Measurements from ENCODE around the gene RELN. TPM values are rescaled to one million over a fixed set of nuclear protein-coding genes. Genes with fewer than 3 reads are reported as not detected.

Gene RELN
- total RNA-seq, 1 experiment from 2014 or later: 4.3 TPM

- CTCF ChIA-PET: no interaction called here
- BruUV-seq (replicated peaks): no TSS peak
- peaks cover 16% of the 10 kb centered on the region for H3K4me1 Mint-ChIP-seq (ENCODE audit: low read depth, unreplicated experiment)
Measured at GRCh38 chr7:103805346-103805745, 184.1 kb downstream of the RELN start.

GRCh38 chr7:103803631-103804030 lies 185.8 kb downstream of the RELN start:
- H3K4me1 Mint-ChIP-seq (ENCODE audit: low read depth, unreplicated experiment): no peaks in the 10 kb centered on the region

More at GRCh38 chr7:103805346-103805745, 184.1 kb downstream of the RELN start:
- Histone ChIP-seq H3K4me1 (peaks cover 15% of the 10 kb centered on the region), H3K27me3 (replicated peaks; ENCODE audit: control insufficient read depth, insufficient read depth, low read length) (no peaks in the 10 kb centered on the region), H3K9me3 (no peaks in the 10 kb centered on the region), H3K4me3 (ENCODE audit: low read depth, low read length) (no peak overlapping the region), H3K36me3 (ENCODE audit: control insufficient read depth, insufficient read depth, low read length) (no peaks in the 10 kb centered on the region)
- Mint-ChIP-seq H3K27ac (ENCODE audit: unreplicated experiment) (no peak overlapping the region), H3K4me3 (ENCODE audit: unreplicated experiment) (no peak overlapping the region), H3K27me3 (ENCODE audit: insufficient read depth, unreplicated experiment) (no peaks in the 10 kb centered on the region), H3K9me3 (ENCODE audit: unreplicated experiment) (peaks cover 20% of the 10 kb centered on the region), H3K36me3 (ENCODE audit: insufficient read depth, unreplicated experiment) (no peaks in the 10 kb centered on the region)
- intact Hi-C loops (cut with micrococcal nuclease; ENCODE audit: unreplicated experiment): no loop called here
- DNase-seq: no peak
- POLR2A ChIA-PET: interaction anchor here (0.6 kb wide), 1 partner anchor 1676 kb away, joined by 5 read pairs; no protein-coding TSS in a partner anchor
- TF ChIP-seq CTCF (IDR thresholded peaks at IDR 0.05; ENCODE audit: insufficient read depth in 1 of 2, low read depth in 1 of 2, low read length in 1 of 2, severe bottlenecking in 1 of 2, unreplicated experiment in 1 of 2): no peak

GRCh38 chr7:103799298-103799697 lies 190.2 kb downstream of the RELN start:
- CTCF ChIA-PET: no interaction called here

More at GRCh38 chr7:103803631-103804030, 185.8 kb downstream of the RELN start:
- no peak for DNase-seq
- Histone ChIP-seq H3K9me3 (no peaks in the 10 kb centered on the region), H3K4me3 (ENCODE audit: low read depth, low read length) (no peak overlapping the region), H3K27me3 (replicated peaks; ENCODE audit: control insufficient read depth, insufficient read depth, low read length) (no peaks in the 10 kb centered on the region), H3K36me3 (ENCODE audit: control insufficient read depth, insufficient read depth, low read length) (no peaks in the 10 kb centered on the region), H3K4me1 (no peaks in the 10 kb centered on the region)
- Mint-ChIP-seq H3K36me3 (ENCODE audit: insufficient read depth, unreplicated experiment) (no peaks in the 10 kb centered on the region), H3K4me3 (ENCODE audit: unreplicated experiment) (no peak overlapping the region), H3K9me3 (ENCODE audit: unreplicated experiment) (peaks cover 10% of the 10 kb centered on the region), H3K27me3 (ENCODE audit: insufficient read depth, unreplicated experiment) (no peaks in the 10 kb centered on the region), H3K27ac (ENCODE audit: unreplicated experiment) (no peak overlapping the region)
- no TSS peak for BruUV-seq (replicated peaks)
- intact Hi-C loops (cut with micrococcal nuclease; ENCODE audit: unreplicated experiment): no loop called here
- POLR2A ChIA-PET: no interaction called here
- TF ChIP-seq CTCF (IDR thresholded peaks at IDR 0.05; ENCODE audit: insufficient read depth in 1 of 2, low read depth in 1 of 2, low read length in 1 of 2, severe bottlenecking in 1 of 2, unreplicated experiment in 1 of 2): no peak
- CTCF ChIA-PET: no interaction called here

More at GRCh38 chr7:103799298-103799697, 190.2 kb downstream of the RELN start:
- H3K4me3 ChIP-seq (ENCODE audit: low read depth, low read length): no peak overlapping the region
- no peak overlapping the region for H3K4me3 Mint-ChIP-seq (ENCODE audit: unreplicated experiment)
- H3K36me3 ChIP-seq (ENCODE audit: control insufficient read depth, insufficient read depth, low read length): no peaks in the 10 kb centered on the region
- no peaks in the 10 kb centered on the region for H3K4me1 ChIP-seq
- H3K9me3 Mint-ChIP-seq (ENCODE audit: unreplicated experiment): no peaks in the 10 kb centered on the region
- no peak for TF ChIP-seq CTCF (IDR thresholded peaks at IDR 0.05; ENCODE audit: insufficient read depth in 1 of 2, low read depth in 1 of 2, low read length in 1 of 2, severe bottlenecking in 1 of 2, unreplicated experiment in 1 of 2)
- no peaks in the 10 kb centered on the region for H3K27me3 Mint-ChIP-seq (ENCODE audit: insufficient read depth, unreplicated experiment)
- intact Hi-C loops (cut with micrococcal nuclease; ENCODE audit: unreplicated experiment): no loop called here
- H3K4me1 Mint-ChIP-seq (ENCODE audit: low read depth, unreplicated experiment): no peaks in the 10 kb centered on the region
- no peaks in the 10 kb centered on the region for H3K27me3 ChIP-seq (replicated peaks; ENCODE audit: control insufficient read depth, insufficient read depth, low read length)
- H3K27ac Mint-ChIP-seq (ENCODE audit: unreplicated experiment): no peak overlapping the region
- no TSS peak for BruUV-seq (replicated peaks)
- no peaks in the 10 kb centered on the region for H3K36me3 Mint-ChIP-seq (ENCODE audit: insufficient read depth, unreplicated experiment)
- H3K9me3 ChIP-seq: no peaks in the 10 kb centered on the region
- DNase-seq: no peak
- POLR2A ChIA-PET: no interaction called here
